ENCODE data around the gene HTR6.

The HTR6 gene

DNA sequence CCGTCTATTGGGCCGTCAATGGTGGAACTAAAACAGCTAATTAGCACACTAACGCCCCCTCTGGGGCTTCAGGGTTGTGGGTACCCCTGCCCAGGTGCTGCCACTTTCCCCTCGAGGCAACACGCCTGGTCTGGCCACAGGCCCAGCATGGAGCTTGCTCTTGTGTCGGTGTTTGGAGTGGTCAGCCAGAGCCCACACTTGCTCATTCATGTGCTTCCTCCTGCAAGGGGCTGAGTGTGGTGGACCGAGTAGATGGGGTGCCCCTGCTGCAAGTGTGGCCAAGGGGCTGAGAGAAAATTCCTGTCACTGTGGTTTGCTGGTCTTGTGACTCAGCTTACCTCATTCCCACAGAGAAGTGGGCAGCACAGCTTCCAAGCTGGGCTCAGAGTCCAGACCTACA lies 25.7 kb downstream of the HTR6 start:
- Histone ChIP-seq H3K9me3 (ENCODE audit: low read depth, low read length) (no peaks in the 10 kb centered on the region), H3K27ac (no peak overlapping the region), H3K36me3 (ENCODE audit: insufficient read depth, low read length) (no peaks in the 10 kb centered on the region), H3K4me3 (no peak overlapping the region), H3K9ac (ENCODE audit: insufficient read length) (no peak overlapping the region)
- DNase-seq (ENCODE audit: low read depth, low spot score) = no peak
- TF ChIP-seq FOXP2 (optimal IDR thresholded peaks at IDR 0.05; ENCODE audit: control extremely low read depth, extremely low read length, insufficient read depth) (no peak), EZH2 (IDR thresholded peaks at IDR 0.05) (no peak)

- DNase-seq (ENCODE audit: low read depth, low spot score) = no peak
- TF ChIP-seq POLR2AphosphoS5 (IDR thresholded peaks at IDR 0.05; ENCODE audit: borderline replicate concordance, low read depth, low read length) = no peak
- TF ChIP-seq FOXP2 (optimal IDR thresholded peaks at IDR 0.05; ENCODE audit: control extremely low read depth, extremely low read length, insufficient read depth) = no peak
- TF ChIP-seq EZH2 (IDR thresholded peaks at IDR 0.05) = no peak
- no peaks in the 10 kb centered on the region for H3K36me3 ChIP-seq (ENCODE audit: insufficient read depth, low read length)
- H3K27ac ChIP-seq = no peak overlapping the region
- no peaks in the 10 kb centered on the region for H3K9me3 ChIP-seq (ENCODE audit: low read depth, low read length)
- no peak overlapping the region for H3K9ac ChIP-seq (ENCODE audit: insufficient read length)
- no peak overlapping the region for H3K4me3 ChIP-seq
Measured at GRCh38 chr1:19694298-19694697, 29.6 kb downstream of the HTR6 start.

GRCh38 chr1:19695772-19696171 lies 31.1 kb downstream of the HTR6 start:
- Histone ChIP-seq H3K27ac (no peak overlapping the region), H3K4me3 (no peak overlapping the region), H3K36me3 (ENCODE audit: insufficient read depth, low read length) (no peaks in the 10 kb centered on the region), H3K9me3 (ENCODE audit: low read depth, low read length) (no peaks in the 10 kb centered on the region), H3K9ac (ENCODE audit: insufficient read length) (no peak overlapping the region)
- TF ChIP-seq EZH2 (IDR thresholded peaks at IDR 0.05) = no peak
- TF ChIP-seq FOXP2 (optimal IDR thresholded peaks at IDR 0.05; ENCODE audit: control extremely low read depth, extremely low read length, insufficient read depth) = no peak
- no peak for TF ChIP-seq POLR2AphosphoS5 (IDR thresholded peaks at IDR 0.05; ENCODE audit: borderline replicate concordance, low read depth, low read length)
- no peak for DNase-seq (ENCODE audit: low read depth, low spot score)

DNA sequence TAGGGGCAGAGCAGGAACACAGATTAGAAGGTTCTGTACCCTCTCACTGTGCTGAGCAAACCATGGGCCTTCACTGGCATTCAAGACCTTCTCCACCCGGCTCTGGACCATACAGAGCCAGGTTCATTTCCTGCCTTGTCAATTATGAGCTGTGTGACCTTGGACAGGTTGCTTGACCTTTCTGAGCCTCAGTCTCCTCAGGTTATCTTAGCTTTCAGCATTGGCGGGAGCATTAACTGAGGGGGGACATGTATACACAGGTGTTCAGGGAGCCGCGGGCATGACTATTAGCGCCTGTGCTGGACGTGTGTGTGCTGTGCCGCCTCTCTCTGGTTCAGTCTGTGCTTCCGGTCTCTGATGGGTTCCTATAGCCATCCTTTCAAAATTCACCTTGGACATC lies 32.1 kb downstream of the HTR6 start:
- Histone ChIP-seq H3K36me3 (ENCODE audit: insufficient read depth, low read length) (no peaks in the 10 kb centered on the region), H3K9ac (ENCODE audit: insufficient read length) (no peak overlapping the region), H3K9me3 (ENCODE audit: low read depth, low read length) (no peaks in the 10 kb centered on the region), H3K4me3 (no peak overlapping the region), H3K27ac (no peak overlapping the region)
- DNase-seq (ENCODE audit: low read depth, low spot score) = no peak
- TF ChIP-seq FOXP2 (optimal IDR thresholded peaks at IDR 0.05; ENCODE audit: control extremely low read depth, extremely low read length, insufficient read depth) (no peak), EZH2 (IDR thresholded peaks at IDR 0.05) (no peak), POLR2AphosphoS5 (IDR thresholded peaks at IDR 0.05; ENCODE audit: borderline replicate concordance, low read depth, low read length) (no peak)

- H3K36me3 ChIP-seq (ENCODE audit: insufficient read depth, low read length) = no peaks in the 10 kb centered on the region
- TF ChIP-seq POLR2AphosphoS5 (IDR thresholded peaks at IDR 0.05; ENCODE audit: borderline replicate concordance, low read depth, low read length) = no peak
- no peak for TF ChIP-seq EZH2 (IDR thresholded peaks at IDR 0.05)
- no peak for TF ChIP-seq FOXP2 (optimal IDR thresholded peaks at IDR 0.05; ENCODE audit: control extremely low read depth, extremely low read length, insufficient read depth)
- H3K4me3 ChIP-seq = no peak overlapping the region
- H3K9me3 ChIP-seq (ENCODE audit: low read depth, low read length) = no peaks in the 10 kb centered on the region
- H3K27ac ChIP-seq = no peak overlapping the region
- no peak for DNase-seq (ENCODE audit: low read depth, low spot score)
- H3K9ac ChIP-seq (ENCODE audit: insufficient read length) = no peak overlapping the region
Measured at GRCh38 chr1:19698181-19698580, 33.5 kb downstream of the HTR6 start.

GRCh38 chr1:19700079-19700777 lies 35.6 kb downstream of the HTR6 start:
- no peak overlapping the region for H3K27ac ChIP-seq
- TF ChIP-seq FOXP2 (optimal IDR thresholded peaks at IDR 0.05; ENCODE audit: control extremely low read depth, extremely low read length, insufficient read depth) (no peak), POLR2AphosphoS5 (IDR thresholded peaks at IDR 0.05; ENCODE audit: borderline replicate concordance, low read depth, low read length) (no peak), EZH2 (IDR thresholded peaks at IDR 0.05) (no peak)
- H3K9me3 ChIP-seq (ENCODE audit: low read depth, low read length) = no peaks in the 10 kb centered on the region
- no peaks in the 10 kb centered on the region for H3K36me3 ChIP-seq (ENCODE audit: insufficient read depth, low read length)
- no peak overlapping the region for H3K4me3 ChIP-seq
- no peak for DNase-seq (ENCODE audit: low read depth, low spot score)
- H3K9ac ChIP-seq (ENCODE audit: insufficient read length) = no peak overlapping the region

DNA sequence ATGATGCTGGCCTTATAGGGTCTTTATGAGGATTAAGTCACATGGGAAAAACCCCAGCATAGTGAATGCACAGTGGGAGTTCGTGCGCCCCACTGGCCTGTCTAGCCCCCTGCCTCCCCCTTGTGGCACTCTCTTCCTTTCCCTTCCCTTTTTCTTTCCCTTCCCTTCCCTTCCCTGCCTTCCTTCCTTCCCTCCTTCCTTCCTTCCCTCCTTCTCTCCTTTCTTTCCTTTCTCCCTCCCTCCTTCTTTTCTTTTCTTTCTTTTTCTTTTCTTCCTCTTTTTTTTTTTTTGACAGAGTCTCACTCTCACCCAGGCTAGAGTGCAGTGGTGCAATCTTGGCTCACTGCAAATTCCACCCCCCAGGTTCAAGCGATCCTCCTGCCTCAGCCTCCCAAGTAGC lies 38.6 kb downstream of the HTR6 start:
- Histone ChIP-seq H3K9me3 (ENCODE audit: low read depth, low read length) (no peaks in the 10 kb centered on the region), H3K4me3 (no peak overlapping the region), H3K9ac (ENCODE audit: insufficient read length) (no peak overlapping the region), H3K27ac (no peak overlapping the region), H3K36me3 (ENCODE audit: insufficient read depth, low read length) (no peaks in the 10 kb centered on the region)
- TF ChIP-seq FOXP2 (optimal IDR thresholded peaks at IDR 0.05; ENCODE audit: control extremely low read depth, extremely low read length, insufficient read depth) = no peak
- no peak for TF ChIP-seq POLR2AphosphoS5 (IDR thresholded peaks at IDR 0.05; ENCODE audit: borderline replicate concordance, low read depth, low read length)
- DNase-seq (ENCODE audit: low read depth, low spot score) = no peak

DNA sequence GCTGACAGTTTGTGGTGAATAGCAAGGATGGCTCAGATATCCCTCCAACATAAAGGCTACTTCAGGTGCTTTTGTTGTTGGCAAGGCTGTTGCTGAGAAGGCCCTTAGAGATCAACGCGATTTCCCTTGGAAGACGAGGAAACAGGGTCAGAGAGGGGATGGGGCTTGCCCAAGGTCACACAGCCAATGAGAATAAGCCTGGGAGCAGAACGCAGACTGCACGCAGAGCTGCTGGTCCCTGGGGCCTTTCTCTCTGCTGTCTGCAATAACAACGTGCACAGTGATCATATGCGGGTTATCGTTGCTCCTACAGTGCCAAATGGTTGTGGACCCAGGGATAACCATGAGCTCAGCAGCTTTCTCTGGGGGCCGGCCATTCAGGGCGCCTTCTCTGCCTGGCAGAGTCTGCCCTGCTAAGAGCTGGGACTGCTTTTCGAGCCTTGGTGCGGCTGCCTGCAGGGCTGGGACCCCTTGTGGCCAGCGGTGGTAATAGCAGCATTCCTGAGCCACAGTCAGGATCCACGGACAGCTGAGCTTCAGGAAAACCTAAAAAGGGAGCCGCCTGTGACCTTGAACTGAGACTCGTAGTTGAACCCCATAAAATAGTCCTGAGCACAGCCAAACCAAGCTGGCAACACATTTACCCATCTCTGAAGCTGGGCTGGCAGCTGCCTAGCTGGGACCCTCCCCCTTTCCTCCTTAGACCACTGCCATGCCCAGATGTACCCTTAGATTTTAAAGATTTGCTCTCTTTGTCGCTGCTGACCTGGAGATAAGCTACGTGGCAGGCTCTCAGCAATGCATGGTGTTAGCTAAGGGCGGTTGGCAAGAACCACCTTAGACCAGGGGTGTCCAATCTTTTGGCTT lies 39.8 kb downstream of the HTR6 start:
- DNase-seq (ENCODE audit: low read depth, low spot score) = no peak
- H3K27ac ChIP-seq = no peak overlapping the region
- no peak overlapping the region for H3K9ac ChIP-seq (ENCODE audit: insufficient read length)
- H3K9me3 ChIP-seq (ENCODE audit: low read depth, low read length) = no peaks in the 10 kb centered on the region
- no peaks in the 10 kb centered on the region for H3K36me3 ChIP-seq (ENCODE audit: insufficient read depth, low read length)
- no peak overlapping the region for H3K4me3 ChIP-seq
- TF ChIP-seq POLR2AphosphoS5 (IDR thresholded peaks at IDR 0.05; ENCODE audit: borderline replicate concordance, low read depth, low read length) = no peak
- no peak for TF ChIP-seq EZH2 (IDR thresholded peaks at IDR 0.05)
- TF ChIP-seq FOXP2 (optimal IDR thresholded peaks at IDR 0.05; ENCODE audit: control extremely low read depth, extremely low read length, insufficient read depth) = no peak

Measured in SK-N-MC (cell line).